Measurements from ENCODE around the gene STRIP2.

DNA sequence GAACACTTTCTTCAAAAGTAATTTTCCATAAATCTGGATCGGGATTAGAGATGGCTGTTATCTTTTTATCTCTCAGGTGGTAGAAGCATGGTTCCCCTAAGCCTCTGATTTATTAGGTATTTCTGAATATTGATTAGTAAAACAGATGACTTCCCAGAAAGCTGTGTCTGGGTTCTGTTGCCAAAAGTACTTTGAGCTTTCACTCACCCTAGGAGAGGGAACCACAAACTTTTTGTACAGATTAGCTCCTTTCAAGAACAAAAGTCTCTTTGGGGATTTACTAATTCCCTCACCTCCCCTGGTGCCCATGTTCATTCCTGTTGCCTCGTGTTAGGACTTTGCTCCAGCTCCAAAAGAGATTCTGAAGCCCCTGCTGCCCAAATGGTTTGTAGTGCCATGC is 46.7 kb upstream of the STRIP2 start:
- no peak for TF ChIP-seq EZH2 (IDR thresholded peaks at IDR 0.05; ENCODE audit: borderline replicate concordance, low read depth, low read length, severe bottlenecking)
- TF ChIP-seq, protein P1, sequence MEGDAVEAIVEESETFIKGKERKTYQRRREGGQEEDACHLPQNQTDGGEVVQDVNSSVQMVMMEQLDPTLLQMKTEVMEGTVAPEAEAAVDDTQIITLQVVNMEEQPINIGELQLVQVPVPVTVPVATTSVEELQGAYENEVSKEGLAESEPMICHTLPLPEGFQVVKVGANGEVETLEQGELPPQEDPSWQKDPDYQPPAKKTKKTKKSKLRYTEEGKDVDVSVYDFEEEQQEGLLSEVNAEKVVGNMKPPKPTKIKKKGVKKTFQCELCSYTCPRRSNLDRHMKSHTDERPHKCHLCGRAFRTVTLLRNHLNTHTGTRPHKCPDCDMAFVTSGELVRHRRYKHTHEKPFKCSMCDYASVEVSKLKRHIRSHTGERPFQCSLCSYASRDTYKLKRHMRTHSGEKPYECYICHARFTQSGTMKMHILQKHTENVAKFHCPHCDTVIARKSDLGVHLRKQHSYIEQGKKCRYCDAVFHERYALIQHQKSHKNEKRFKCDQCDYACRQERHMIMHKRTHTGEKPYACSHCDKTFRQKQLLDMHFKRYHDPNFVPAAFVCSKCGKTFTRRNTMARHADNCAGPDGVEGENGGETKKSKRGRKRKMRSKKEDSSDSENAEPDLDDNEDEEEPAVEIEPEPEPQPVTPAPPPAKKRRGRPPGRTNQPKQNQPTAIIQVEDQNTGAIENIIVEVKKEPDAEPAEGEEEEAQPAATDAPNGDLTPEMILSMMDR (IDR thresholded peaks at IDR 0.05; ENCODE audit: borderline replicate concordance, extremely low read depth, low read length, poor library complexity, severe bottlenecking) = no peak
